ENCODE measurements around the gene TNNI3K. TPM values are rescaled to one million over a fixed set of nuclear protein-coding genes. Genes with fewer than 3 reads are reported as not detected.

TNNI3K gene
- total RNA-seq, 2 donors from 2014 or later: 0.52 to 1.2 TPM

- Mint-ChIP-seq H3K4me1 (no peaks in the 10 kb centered on the region), H3K27ac (no peak overlapping the region), H3K4me3 (no peak overlapping the region), H3K27me3 (peaks cover 8% of the 10 kb centered on the region), H3K9me3 (no peaks in the 10 kb centered on the region), H3K36me3 (ENCODE audit: low read depth) (no peaks in the 10 kb centered on the region)
- ATAC-seq (replicated peaks): no peak
Observed at GRCh38 chr1:74422421-74423292, 187.5 kb downstream of the TNNI3K start.

GRCh38 chr1:74423471-74423870, 188.3 kb downstream of the TNNI3K start:
- H3K9me3 Mint-ChIP-seq: no peaks in the 10 kb centered on the region
- peaks cover 8% of the 10 kb centered on the region for H3K27me3 Mint-ChIP-seq
- no peak for ATAC-seq (replicated peaks)
- no peak overlapping the region for H3K27ac Mint-ChIP-seq
- no peak overlapping the region for H3K4me3 Mint-ChIP-seq
- H3K36me3 Mint-ChIP-seq (ENCODE audit: low read depth): no peaks in the 10 kb centered on the region
- no peaks in the 10 kb centered on the region for H3K4me1 Mint-ChIP-seq

GRCh38 chr1:74425676-74426075, 190.5 kb downstream of the TNNI3K start:
- H3K36me3 Mint-ChIP-seq (ENCODE audit: low read depth): no peaks in the 10 kb centered on the region
- no peak overlapping the region for H3K4me3 Mint-ChIP-seq
- H3K27ac Mint-ChIP-seq: no peak overlapping the region
- no peak for ATAC-seq (replicated peaks)
- peaks cover 8% of the 10 kb centered on the region for H3K27me3 Mint-ChIP-seq
- H3K4me1 Mint-ChIP-seq: no peaks in the 10 kb centered on the region
- H3K9me3 Mint-ChIP-seq: no peaks in the 10 kb centered on the region

GRCh38 chr1:74426208-74426937, 191.2 kb downstream of the TNNI3K start:
- no peak for ATAC-seq (replicated peaks)

GRCh38 chr1:74427681-74428080, 192.5 kb downstream of the TNNI3K start:
- Mint-ChIP-seq H3K9me3 (no peaks in the 10 kb centered on the region), H3K27me3 (peaks cover 8% of the 10 kb centered on the region), H3K4me3 (no peak overlapping the region), H3K27ac (no peak overlapping the region), H3K36me3 (ENCODE audit: low read depth) (no peaks in the 10 kb centered on the region), H3K4me1 (no peaks in the 10 kb centered on the region)
- no peak for ATAC-seq (replicated peaks)

More at GRCh38 chr1:74426208-74426937, 191.2 kb downstream of the TNNI3K start:
- no peaks in the 10 kb centered on the region for H3K4me1 Mint-ChIP-seq
- H3K9me3 Mint-ChIP-seq: no peaks in the 10 kb centered on the region
- H3K27ac Mint-ChIP-seq: no peak overlapping the region
- no peaks in the 10 kb centered on the region for H3K36me3 Mint-ChIP-seq (ENCODE audit: low read depth)
- peaks cover 8% of the 10 kb centered on the region for H3K27me3 Mint-ChIP-seq
- H3K4me3 Mint-ChIP-seq: no peak overlapping the region

- Mint-ChIP-seq H3K27me3 (peaks cover 8% of the 10 kb centered on the region), H3K9me3 (no peaks in the 10 kb centered on the region), H3K4me3 (no peak overlapping the region), H3K4me1 (no peaks in the 10 kb centered on the region), H3K36me3 (ENCODE audit: low read depth) (no peaks in the 10 kb centered on the region), H3K27ac (no peak overlapping the region)
- no peak for ATAC-seq (replicated peaks)
Observed at GRCh38 chr1:74429580-74429979, 194.4 kb downstream of the TNNI3K start.

- H3K27me3 Mint-ChIP-seq: peaks cover 5% of the 10 kb centered on the region
- no peak for ATAC-seq (replicated peaks)
- no peaks in the 10 kb centered on the region for H3K36me3 Mint-ChIP-seq (ENCODE audit: low read depth)
- H3K4me3 Mint-ChIP-seq: no peak overlapping the region
- H3K4me1 Mint-ChIP-seq: no peaks in the 10 kb centered on the region
- no peak overlapping the region for H3K27ac Mint-ChIP-seq
- no peaks in the 10 kb centered on the region for H3K9me3 Mint-ChIP-seq
Observed at GRCh38 chr1:74430342-74430934, 195.3 kb downstream of the TNNI3K start.

- H3K27ac Mint-ChIP-seq: no peak overlapping the region
- no peak overlapping the region for H3K4me3 Mint-ChIP-seq
- no peaks in the 10 kb centered on the region for H3K4me1 Mint-ChIP-seq
- H3K27me3 Mint-ChIP-seq: peaks cover 5% of the 10 kb centered on the region
- no peaks in the 10 kb centered on the region for H3K9me3 Mint-ChIP-seq
- no peak for ATAC-seq (replicated peaks)
- no peaks in the 10 kb centered on the region for H3K36me3 Mint-ChIP-seq (ENCODE audit: low read depth)
Observed at GRCh38 chr1:74431531-74431930, 196.3 kb downstream of the TNNI3K start.

- H3K9me3 Mint-ChIP-seq: no peaks in the 10 kb centered on the region
- H3K36me3 Mint-ChIP-seq (ENCODE audit: low read depth): no peaks in the 10 kb centered on the region
- H3K4me1 Mint-ChIP-seq: no peaks in the 10 kb centered on the region
- ATAC-seq (replicated peaks): no peak
- H3K27ac Mint-ChIP-seq: no peak overlapping the region
- peaks cover 8% of the 10 kb centered on the region for H3K27me3 Mint-ChIP-seq
- no peak overlapping the region for H3K4me3 Mint-ChIP-seq
Observed at GRCh38 chr1:74432325-74432724, 197.1 kb downstream of the TNNI3K start.

- Mint-ChIP-seq H3K4me1 (no peaks in the 10 kb centered on the region), H3K27ac (no peak overlapping the region), H3K36me3 (ENCODE audit: low read depth) (no peaks in the 10 kb centered on the region), H3K9me3 (no peaks in the 10 kb centered on the region), H3K27me3 (peaks cover 10% of the 10 kb centered on the region), H3K4me3 (no peak overlapping the region)
- ATAC-seq (replicated peaks): no peak
Observed at GRCh38 chr1:74434321-74434720, 199.1 kb downstream of the TNNI3K start.

GRCh38 chr1:74436078-74436477, 200.9 kb downstream of the TNNI3K start:
- H3K4me1 Mint-ChIP-seq: no peaks in the 10 kb centered on the region

GRCh38 chr1:74437035-74437434, 201.8 kb downstream of the TNNI3K start:
- Mint-ChIP-seq H3K36me3 (ENCODE audit: low read depth) (no peaks in the 10 kb centered on the region), H3K27me3 (peaks cover 10% of the 10 kb centered on the region), H3K9me3 (no peaks in the 10 kb centered on the region), H3K4me3 (no peak overlapping the region), H3K4me1 (no peaks in the 10 kb centered on the region), H3K27ac (no peak overlapping the region)
- no peak for ATAC-seq (replicated peaks)

More at GRCh38 chr1:74436078-74436477, 200.9 kb downstream of the TNNI3K start:
- no peaks in the 10 kb centered on the region for H3K36me3 Mint-ChIP-seq (ENCODE audit: low read depth)
- no peak overlapping the region for H3K27ac Mint-ChIP-seq
- no peak for ATAC-seq (replicated peaks)
- peaks cover 10% of the 10 kb centered on the region for H3K27me3 Mint-ChIP-seq
- no peaks in the 10 kb centered on the region for H3K9me3 Mint-ChIP-seq
- H3K4me3 Mint-ChIP-seq: no peak overlapping the region

- no peak for ATAC-seq (replicated peaks)
- Mint-ChIP-seq H3K4me1 (no peaks in the 10 kb centered on the region), H3K4me3 (no peak overlapping the region), H3K27ac (no peak overlapping the region), H3K9me3 (no peaks in the 10 kb centered on the region), H3K36me3 (ENCODE audit: low read depth) (no peaks in the 10 kb centered on the region), H3K27me3 (peaks cover 3% of the 10 kb centered on the region)
Observed at GRCh38 chr1:74452035-74452434, 216.8 kb downstream of the TNNI3K start.

GRCh38 chr1:74453277-74453676, 218.1 kb downstream of the TNNI3K start:
- Mint-ChIP-seq H3K4me1 (no peaks in the 10 kb centered on the region), H3K36me3 (ENCODE audit: low read depth) (no peaks in the 10 kb centered on the region), H3K4me3 (no peak overlapping the region), H3K27me3 (peaks cover 3% of the 10 kb centered on the region), H3K9me3 (no peaks in the 10 kb centered on the region), H3K27ac (no peak overlapping the region)
- no peak for ATAC-seq (replicated peaks)

GRCh38 chr1:74455390-74455789, 220.2 kb downstream of the TNNI3K start:
- Mint-ChIP-seq H3K36me3 (ENCODE audit: low read depth) (no peaks in the 10 kb centered on the region), H3K27me3 (peaks cover 3% of the 10 kb centered on the region), H3K4me3 (no peak overlapping the region), H3K4me1 (no peaks in the 10 kb centered on the region), H3K27ac (no peak overlapping the region), H3K9me3 (no peaks in the 10 kb centered on the region)
- peak; percentile 24 for ATAC-seq (replicated peaks)
